NOMO-1 treated with dmso at 0.1 percent for 144 hours (cell line): Measurements from ENCODE around the gene CLDN20.

ENCODE experiments used
- DNase-seq: peaks from one replicate; lab custom pipeline; 2025; ENCODE audit not compliant: unreplicated experiment; lab: John Stamatoyannopoulos, UW

CLDN20 gene

DNA sequence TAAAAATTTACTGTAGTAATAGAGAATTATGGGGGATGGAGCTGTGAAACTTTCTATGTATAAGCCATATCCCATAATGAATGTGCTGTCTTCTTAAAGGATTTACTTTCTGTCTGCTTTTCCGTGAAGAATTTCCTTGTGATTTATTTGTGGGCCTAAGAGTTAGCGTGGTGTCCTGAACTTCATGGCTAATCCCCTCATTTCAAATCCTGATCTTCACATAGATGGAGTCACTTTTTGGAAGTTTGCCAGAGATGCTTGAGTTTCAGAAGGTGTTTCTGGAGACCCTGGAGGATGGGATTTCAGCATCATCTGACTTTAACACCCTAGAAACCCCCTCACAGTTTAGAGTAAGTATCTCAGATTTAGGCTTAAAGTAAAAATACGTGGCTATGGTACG is 19.4 kb upstream of the CLDN20 start:
- DNase-seq = no peak

DNA sequence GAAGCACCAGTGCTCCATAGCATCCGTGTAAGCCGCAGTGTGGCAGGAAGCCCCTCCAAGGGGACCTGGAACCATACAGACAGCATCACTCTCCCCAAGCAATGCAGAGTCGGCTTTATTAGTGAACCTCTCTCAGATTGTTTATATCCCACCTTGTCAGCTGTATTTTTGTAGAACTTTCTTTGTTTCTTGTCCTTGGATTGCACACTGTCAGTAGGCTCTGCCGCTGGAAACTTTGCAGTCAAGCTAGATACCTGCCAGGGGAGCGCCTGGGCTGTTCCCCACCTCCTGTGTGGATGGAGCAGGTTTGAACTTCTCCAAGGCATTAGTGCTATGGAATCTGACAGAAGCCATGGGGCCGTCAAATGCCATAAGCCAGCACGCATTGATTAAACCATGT is 18.6 kb upstream of the CLDN20 start:
- DNase-seq = no peak

DNA sequence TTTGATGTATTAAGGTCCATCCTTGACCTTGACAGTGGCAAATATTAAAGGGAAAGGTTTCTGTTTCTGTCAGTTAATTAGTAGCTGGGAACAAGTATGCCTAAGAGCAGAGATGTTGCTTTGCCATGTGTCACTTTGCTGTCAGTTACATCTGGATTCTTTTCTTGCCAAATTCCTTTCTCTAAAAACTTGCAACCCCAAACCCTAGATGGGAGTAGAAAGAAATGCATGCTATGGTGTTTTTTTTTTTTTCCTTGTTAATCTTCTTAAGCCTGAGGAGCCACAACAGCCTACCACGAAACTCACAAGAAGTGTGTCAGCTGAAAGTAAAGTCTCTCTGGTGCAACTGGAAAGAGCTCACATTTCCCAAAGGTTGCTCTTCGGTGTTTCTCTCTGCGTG is 18.0 kb upstream of the CLDN20 start:
- no peak for DNase-seq

DNA sequence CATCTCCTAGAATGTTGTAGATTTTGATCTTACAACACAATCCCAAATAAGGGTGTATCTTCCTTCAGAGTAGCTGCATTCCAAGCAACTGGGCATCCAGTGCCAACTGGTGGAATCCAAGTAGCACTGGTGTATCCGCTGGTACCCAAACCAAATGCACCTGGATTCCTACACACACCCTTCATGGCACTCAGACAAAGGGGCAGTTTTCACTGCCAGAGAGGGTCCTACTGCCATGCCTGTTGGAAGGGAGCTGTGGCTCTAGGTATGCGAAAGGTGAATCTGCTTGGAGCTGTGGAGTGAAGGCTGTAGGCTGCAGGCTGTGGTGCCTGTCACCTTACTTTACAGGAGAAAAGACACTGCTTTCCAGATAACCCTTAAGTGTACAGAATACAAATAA is 17.0 kb upstream of the CLDN20 start:
- no peak for DNase-seq

DNA sequence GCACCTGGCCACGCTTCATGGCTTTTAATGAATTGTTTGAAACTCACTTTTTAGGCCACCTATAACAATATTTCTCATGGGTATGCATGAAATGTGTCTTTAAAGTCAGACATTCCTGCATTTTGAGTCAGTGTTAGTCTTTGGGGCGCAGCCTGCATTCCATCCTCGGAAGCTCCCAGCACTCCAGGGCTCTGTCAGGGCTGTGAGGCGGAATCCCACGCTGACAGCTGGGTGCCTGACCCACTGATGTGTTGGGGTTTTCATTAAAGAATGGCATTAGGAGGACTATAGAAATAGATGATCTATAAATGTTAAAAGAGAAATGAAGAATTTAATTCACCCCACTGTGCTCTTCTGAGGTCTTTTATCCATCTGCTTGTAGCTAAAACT is 16.2 kb upstream of the CLDN20 start:
- no peak for DNase-seq

DNA sequence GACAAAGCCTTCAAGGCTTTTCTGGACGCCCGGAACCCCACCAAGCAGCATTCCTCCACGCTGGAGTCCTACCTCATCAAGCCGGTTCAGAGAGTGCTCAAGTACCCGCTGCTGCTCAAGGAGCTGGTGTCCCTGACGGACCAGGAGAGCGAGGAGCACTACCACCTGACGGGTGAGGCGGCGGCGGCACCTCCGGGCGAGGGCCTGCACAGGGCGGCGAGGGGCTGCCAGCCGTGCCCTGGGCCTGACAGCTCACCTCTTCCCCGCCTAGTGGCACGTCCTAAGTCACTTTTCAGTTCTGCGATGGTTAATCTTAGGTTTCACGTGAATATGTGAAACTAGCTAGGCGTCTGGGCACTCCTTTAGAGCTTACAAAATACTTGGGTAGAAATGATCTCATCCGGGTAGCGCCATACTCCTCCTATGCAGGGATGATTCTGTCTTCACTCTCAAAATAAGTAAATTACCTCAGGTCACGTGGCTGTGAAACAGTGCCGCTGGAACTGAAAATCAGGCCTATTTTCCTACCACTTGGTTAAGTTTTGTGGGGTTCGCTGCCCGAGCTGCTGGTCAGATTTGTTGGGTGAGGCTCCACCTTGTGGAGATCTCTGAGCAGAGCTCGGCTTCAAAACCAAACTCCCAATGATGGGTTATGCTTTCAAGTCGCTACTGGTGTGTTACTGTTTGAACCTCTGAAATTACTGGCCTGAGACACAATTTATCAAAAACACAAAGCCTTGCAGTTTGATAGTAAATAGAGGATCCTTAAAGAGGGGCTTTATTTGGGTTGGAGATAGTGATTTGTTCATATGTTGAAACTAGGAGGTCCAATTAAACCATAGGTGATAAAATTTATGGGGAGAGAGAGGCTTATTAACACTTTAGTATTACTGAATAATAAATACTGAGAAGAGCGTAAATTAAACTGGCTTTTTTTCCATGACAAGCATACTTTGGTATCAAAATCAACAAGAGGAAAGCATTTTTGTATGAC is 15.5 kb upstream of the CLDN20 start:
- DNase-seq = no peak

DNA sequence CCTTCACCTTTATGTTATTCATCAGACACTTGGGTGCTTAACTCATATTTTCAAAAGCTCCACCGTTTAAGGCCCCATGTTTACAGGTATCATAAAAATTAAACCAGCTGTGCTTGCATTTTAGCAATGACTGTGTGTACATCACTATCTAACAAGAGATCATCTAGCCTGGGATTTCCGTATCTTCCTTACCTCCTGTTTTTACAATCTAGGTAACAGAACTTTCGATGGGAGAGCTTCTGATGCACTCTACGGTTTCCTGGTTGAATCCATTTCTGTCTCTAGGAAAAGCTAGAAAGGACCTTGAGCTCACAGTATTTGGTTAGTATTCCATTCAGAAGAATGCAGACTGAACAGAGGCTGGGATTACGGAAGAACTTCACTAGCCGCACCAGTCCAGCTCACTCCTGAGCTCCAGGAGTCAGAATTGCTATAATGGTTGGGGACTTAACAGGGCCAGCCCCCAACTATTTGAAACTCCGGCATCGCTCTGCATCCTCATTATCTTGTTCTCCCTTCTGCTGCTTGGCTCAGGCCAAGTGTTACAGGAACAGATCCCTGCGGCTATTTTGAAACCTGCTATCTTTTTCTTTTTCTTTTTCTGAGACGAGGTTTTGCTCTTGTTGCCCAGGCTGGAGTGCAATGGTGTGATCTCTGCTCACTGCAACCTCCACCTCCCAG is 13.0 kb upstream of the CLDN20 start:
- no peak for DNase-seq

DNA sequence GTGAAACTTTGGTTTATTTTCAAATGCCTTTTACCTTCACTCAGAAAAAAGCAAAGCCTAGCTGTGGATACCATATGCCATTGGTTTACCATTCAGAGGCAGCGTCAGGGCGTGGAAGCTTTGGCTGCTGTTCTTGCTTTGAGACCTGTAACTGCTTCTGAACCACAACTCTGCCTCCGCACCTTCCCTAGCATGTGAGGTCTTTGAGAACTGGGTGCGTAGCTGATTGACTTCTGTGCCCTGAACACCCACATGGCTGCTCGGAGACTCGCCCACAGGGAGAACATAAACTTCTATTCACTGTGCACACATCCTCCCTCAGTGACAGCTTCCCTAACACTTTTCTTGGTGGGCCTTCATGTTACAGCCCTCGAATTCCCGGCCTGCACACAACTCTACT is 11.2 kb upstream of the CLDN20 start:
- no peak for DNase-seq

DNA sequence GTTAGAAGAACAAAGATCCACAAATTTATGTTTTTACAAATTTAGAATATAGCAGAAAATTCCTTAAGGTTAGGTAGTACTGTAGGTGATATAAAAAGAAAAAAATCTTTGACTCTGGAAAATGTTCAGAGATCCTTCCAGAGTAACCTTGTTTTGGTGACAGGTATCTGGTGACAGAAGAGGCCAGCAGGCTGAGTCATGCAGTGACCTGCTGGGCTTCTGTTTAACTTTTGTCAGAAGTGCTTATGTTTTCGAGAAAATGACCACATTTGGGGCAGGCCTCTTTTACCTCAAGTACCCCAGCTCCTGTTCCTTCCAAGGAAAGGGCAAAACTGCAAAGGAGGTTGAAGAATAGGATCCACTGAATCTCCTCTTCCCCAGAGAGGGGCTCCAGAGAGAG is 10.5 kb upstream of the CLDN20 start:
- DNase-seq = no peak

DNA sequence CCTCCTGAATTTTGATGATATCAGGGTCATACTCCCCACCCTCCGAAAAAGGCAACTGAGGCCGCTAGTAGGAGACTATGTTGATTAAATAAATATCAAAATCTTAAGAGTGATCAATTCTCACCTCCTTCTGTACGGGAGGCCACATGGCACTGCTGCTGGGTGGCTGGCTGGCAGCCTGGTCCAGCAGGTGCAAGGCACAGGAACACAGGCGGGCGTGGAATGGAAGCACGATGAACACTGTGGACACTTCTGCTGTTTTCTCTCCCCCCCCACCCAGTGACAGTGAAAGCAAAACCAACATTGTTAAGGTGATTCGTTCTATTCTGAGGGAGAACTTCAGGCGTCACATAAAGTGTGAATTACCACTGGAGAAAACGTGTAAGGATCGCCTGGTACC is 9.7 kb upstream of the CLDN20 start:
- DNase-seq = no peak

DNA sequence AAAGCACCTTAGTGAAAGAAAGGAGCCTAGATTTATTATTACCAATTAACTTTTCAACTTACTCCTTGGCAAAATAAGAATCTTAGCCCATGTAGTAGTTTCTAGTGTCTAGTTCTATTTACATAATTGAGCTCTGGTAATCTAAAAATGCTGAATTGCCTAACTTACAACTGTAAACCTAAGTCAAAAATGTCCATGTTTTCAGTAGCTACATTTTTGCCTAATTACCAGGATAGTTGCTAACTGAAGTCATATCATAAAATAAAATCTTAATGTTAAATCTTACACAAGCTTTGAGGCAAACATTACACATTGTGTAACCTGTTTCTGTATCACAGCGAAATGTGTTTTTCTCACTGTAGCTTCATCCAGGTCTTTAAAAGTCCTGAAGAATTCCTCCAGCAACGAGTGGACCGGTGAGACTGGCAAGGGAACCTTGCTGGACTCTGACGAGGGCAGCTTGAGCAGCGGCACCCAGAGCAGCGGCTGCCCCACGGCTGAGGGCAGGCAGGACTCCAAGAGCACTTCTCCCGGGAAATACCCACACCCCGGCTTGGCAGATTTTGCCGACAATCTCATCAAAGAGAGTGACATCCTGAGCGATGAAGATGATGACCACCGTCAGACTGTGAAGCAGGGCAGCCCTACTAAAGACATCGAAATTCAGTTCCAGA is 7.6 kb upstream of the CLDN20 start:
- DNase-seq = no peak

DNA sequence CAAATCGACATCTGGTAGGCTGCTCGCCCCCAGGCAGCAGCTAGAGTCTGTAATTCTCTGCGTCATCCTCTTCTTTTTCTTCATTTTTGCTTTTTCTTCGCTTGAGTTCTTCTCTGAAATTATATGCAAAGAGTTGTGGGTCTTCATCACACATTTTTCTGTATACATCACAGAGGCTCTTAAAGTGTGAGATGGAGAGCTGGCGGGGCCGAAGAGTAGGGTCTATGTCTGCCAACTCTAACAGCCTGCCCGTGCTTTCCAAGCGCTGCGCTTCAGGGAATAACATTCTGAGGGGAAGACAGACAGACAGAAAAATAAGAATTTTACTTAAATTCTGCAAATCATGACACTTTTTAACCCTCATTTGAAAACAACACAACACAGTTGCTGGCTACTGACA is 6.0 kb upstream of the CLDN20 start:
- DNase-seq = no peak

DNA sequence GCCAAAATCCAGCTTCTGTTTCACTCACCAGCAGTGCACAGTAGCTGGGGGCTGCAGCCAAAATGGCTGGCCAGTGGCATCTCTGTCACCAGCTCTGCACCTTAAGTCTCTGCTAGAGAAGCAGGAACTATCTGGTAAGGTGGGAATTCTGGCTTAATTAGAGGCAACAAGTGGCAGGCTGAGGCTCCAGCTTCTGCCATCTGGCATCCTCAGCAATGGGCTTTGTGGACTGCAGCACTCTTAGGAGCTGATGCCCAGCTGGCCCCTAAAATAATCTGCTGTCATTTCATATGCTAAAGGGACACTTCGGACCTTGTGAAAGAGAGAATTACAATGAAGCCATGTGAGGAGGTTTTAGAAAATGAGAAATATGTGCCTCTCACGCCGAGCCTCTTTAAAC is 4.6 kb upstream of the CLDN20 start:
- no peak for DNase-seq

DNA sequence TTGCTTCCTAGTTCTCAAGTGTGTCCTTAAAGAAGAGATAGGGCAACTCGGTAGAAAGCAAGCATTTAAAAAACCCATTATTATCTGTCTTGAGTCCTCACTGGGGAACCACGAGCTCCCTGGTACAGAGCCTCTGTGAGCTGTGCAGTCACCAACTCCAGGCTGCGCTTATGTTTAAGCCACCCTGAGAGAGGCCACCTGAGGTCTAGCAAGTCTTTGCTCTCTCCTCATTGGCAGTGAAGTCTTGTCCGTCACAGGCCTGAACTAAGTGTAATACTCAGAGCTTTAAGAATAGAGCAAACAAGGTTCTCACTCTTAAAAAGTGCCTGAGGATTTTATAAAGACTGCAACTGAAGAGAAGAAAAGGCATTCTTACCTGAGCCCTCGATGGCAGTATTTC is 3.9 kb upstream of the CLDN20 start:
- no peak for DNase-seq

DNA sequence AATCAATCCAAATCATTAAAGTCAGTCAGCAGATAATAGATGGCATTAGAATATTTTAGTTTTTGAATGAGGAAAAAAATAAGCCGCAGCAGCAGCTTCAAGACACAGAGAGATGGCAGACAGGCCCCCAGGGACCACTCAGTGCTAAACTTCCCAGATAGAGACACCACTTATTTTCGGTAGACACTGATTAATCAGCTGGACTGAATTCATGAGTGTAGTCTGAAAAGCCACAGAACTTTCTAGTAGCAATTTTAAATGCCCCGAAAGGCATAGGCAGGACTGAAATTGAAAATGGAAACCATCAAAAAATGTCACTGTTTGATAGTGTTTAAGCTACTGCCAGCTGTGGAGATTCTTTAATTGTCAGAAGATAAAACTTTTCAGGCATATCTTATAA is 3.1 kb upstream of the CLDN20 start:
- no peak for DNase-seq

DNA sequence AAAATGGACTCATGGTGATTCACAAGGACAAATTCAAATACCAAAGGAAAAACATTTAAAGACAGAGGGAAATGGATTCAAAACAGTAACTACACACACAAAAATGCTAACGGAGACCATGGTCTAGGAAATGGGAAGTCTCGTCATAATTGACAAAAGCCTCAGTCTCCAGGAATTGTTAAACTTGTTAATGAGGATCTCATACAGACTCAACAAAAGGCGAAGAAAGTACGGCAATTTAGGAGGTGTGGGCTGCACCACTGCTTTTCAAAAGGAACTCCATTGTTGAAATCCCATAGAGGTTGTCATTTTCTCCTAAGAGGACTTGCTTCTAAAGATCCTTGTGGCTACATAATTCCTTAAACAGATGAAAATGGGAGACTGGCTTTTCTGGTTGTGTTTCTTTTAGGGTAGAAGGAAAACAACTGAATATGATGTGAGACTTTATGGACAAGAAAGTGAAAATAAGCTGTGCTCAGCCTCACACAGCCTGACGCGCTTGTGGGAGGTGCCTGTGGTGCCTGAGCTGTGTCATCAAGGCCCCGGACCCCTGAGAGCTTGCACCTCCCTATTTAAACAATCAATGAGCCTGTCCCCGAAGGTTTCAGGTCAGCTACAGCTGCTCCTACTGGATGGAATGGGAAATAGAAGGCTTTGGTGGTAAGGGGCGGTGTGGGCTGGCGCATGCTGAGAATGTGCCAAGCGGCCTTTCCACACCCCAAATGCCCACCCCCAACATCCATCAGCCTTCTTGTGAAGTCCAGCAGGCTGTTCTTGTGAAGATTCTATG is 2.5 kb upstream of the CLDN20 start:
- no peak for DNase-seq

DNA sequence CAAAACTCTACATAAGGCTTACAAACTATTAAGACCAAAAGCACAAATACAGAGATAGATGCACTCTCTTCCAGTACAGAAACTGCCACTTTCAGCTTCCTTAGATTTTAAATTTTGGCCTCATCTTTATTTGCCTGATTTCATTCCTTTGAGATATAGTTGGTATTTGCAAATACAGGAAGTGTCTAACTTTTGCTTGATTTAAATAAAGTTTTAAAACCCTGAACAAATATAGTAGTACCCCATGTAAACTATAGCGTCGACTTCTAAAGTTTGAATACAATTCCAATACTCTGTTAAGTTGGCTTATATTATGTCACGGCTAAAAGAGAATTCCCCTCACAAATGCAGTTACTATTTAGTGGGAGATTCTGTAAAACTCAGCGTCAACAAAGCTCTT is 1.2 kb upstream of the CLDN20 start:
- no peak for DNase-seq

DNA sequence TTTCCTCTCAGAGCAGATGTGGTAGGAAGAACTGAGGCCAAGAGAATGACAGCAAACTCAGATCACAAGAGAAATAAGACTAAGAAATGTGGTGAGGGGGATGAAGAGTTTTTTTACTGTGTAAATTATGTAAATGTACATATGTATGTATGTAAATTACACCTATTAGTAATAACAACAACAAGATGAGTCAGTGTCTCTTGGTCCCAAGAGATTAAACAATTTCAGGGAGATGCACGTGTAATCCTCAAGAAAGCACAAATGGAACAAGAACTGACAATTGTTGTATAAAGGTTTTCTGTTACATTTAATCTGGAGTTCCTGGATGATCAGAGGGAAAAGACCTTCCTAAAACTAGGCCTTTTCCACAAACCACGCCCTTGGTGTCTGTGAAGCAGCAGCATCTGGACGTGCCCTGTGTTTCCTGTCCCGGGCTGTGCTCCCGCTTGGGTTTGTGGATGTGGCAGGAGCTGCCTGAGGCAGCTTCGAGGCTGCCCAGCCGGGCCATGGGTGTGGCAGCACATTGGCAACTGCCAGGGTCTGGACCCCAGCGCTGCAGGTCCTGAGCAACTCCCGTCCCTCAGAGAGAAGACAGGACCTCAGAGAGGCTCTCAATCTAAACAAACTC is 994 bp downstream of the CLDN20 start:
- no peak for DNase-seq

DNA sequence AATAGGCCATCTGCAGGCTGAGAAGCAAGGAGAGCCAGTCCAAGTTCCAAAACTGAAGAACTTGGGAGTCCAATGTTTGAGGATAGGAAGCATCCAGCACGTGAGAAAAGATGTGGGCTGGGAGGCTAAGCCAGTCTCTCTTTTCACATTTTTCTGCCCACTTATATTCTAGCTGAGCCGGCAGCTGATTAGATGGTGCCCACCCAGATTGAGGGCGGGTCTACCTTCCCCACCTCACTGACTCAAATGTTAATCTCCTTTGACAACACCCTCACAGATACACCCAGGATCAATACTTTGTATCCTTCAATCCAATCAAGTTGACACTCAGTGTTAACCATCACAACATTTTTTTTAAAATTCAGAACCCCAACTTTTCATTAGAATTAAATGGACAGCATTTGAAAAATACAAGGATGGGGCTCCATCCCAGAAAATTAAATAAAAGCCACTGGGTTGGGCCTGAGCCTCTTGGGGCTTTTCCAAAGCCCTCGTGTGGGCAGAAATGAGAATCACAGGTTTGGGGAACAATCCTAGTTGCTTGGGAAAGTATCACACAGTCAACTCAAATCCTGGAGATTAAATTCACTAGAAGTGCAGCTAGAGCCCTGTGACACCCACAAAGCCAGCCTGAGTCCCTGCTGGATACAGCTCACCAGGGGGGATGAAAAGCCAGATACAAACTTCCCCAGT is 2.2 kb downstream of the CLDN20 start:
- no peak for DNase-seq

DNA sequence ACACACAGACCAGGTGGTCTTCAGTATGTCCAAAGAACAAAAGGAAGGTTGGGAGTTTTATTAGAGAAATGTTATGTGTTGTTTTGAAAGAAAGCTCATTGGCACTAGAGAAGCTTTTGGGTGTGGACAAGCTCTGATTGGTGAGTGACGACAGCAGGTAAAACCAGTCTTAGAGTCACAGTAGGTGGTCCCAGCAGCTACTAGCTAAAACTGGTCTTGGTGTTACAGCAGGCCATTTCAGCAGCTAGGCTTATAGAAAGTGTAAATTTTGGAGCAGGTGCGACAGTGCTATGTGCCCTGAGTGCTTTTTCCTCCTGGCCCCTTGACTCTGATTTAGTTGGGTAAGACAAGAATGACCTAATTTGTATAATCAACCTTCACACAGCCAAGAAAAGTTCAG is 3.6 kb downstream of the CLDN20 start:
- DNase-seq = no peak
